ENCODE results near the gene MIF. TPM values are rescaled to one million over a fixed set of nuclear protein-coding genes. Genes with fewer than 3 reads are reported as not detected.
A peak's percentile ranks its signal among the peaks of the same experiment; 100 is the strongest.

The MIF gene
- total RNA-seq = 100 to 1,000 TPM in 2 of 4 donors, 10 to 100 TPM in 2; 77.1 to 189 (median 124) TPM

DNA sequence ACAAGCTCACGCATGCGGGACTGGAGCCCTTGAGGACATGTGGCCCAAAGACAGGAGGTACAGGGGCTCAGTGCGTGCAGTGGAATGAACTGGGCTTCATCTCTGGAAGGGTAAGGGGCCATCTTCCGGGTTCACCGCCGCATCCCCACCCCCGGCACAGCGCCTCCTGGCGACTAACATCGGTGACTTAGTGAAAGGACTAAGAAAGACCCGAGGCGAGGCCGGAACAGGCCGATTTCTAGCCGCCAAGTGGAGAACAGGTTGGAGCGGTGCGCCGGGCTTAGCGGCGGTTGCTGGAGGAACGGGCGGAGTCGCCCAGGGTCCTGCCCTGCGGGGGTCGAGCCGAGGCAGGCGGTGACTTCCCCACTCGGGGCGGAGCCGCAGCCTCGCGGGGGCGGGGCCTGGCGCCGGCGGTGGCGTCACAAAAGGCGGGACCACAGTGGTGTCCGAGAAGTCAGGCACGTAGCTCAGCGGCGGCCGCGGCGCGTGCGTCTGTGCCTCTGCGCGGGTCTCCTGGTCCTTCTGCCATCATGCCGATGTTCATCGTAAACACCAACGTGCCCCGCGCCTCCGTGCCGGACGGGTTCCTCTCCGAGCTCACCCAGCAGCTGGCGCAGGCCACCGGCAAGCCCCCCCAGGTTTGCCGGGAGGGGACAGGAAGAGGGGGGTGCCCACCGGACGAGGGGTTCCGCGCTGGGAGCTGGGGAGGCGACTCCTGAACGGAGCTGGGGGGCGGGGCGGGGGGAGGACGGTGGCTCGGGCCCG, at the start of gene MIF:
MIF (plus strand) TSS at position 439 of the 765 bp plus-strand sequence; CDS start at position 531, 92 bp downstream.
- H3K4me1 ChIP-seq = no peaks in the 10 kb centered on the region
- no peaks in the 10 kb centered on the region for H3K9me3 ChIP-seq
- H3K4me3 ChIP-seq = peak within 1 kb of the TSS; percentile 60 to 63
- no peaks in the 10 kb centered on the region for H3K27me3 ChIP-seq
- peak within 1 kb of the TSS; percentile 82 to 91 for H3K27ac ChIP-seq
- no peaks in the 10 kb centered on the region for H3K36me3 ChIP-seq
- peak; percentile 95 to 97 for TF ChIP-seq POLR2A (IDR thresholded peaks at IDR 0.05)
- TF ChIP-seq, protein P1, sequence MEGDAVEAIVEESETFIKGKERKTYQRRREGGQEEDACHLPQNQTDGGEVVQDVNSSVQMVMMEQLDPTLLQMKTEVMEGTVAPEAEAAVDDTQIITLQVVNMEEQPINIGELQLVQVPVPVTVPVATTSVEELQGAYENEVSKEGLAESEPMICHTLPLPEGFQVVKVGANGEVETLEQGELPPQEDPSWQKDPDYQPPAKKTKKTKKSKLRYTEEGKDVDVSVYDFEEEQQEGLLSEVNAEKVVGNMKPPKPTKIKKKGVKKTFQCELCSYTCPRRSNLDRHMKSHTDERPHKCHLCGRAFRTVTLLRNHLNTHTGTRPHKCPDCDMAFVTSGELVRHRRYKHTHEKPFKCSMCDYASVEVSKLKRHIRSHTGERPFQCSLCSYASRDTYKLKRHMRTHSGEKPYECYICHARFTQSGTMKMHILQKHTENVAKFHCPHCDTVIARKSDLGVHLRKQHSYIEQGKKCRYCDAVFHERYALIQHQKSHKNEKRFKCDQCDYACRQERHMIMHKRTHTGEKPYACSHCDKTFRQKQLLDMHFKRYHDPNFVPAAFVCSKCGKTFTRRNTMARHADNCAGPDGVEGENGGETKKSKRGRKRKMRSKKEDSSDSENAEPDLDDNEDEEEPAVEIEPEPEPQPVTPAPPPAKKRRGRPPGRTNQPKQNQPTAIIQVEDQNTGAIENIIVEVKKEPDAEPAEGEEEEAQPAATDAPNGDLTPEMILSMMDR (IDR thresholded peaks at IDR 0.05) = peak; percentile 48 to 73 (median 64)
- DNase-seq = peak; percentile 92 to 96
- intact Hi-C loops (cut with DNase I; ENCODE audit: low total_unique reads) = no loop called here

GRCh38 chr22:23844739-23845202, 49.4 kb upstream of the MIF start:
- H3K4me1 ChIP-seq = no peaks in the 10 kb centered on the region
- no peaks in the 10 kb centered on the region for H3K27me3 ChIP-seq
- TF ChIP-seq POLR2A (IDR thresholded peaks at IDR 0.05) = no peak
- TF ChIP-seq, protein P1 (IDR thresholded peaks at IDR 0.05) = no peak
- no peak for DNase-seq
- intact Hi-C loops (cut with DNase I; ENCODE audit: low total_unique reads) = loop anchor here (5.0 to 10.0 kb wide), 2 partner anchors 77 to 300 kb away; partner anchors contain the start of gene CHCHD10
- H3K4me3 ChIP-seq = no peak overlapping the region
- H3K27ac ChIP-seq = no peak overlapping the region
- H3K36me3 ChIP-seq = no peaks in the 10 kb centered on the region
- no peaks in the 10 kb centered on the region for H3K9me3 ChIP-seq

GRCh38 chr22:23845265-23846080, 48.7 kb upstream of the MIF start:
- H3K4me3 ChIP-seq = no peak overlapping the region
- H3K27me3 ChIP-seq = no peaks in the 10 kb centered on the region
- intact Hi-C loops (cut with DNase I; ENCODE audit: low total_unique reads) = loop anchor here (5.0 to 10.0 kb wide), 2 partner anchors 78 to 301 kb away; partner anchors contain the start of gene CHCHD10
- no peak overlapping the region for H3K27ac ChIP-seq
- no peaks in the 10 kb centered on the region for H3K36me3 ChIP-seq
- TF ChIP-seq POLR2A (IDR thresholded peaks at IDR 0.05) = no peak
- H3K4me1 ChIP-seq = no peaks in the 10 kb centered on the region
- DNase-seq = no peak
- no peaks in the 10 kb centered on the region for H3K9me3 ChIP-seq

GRCh38 chr22:23846081-23846469, 48.1 kb upstream of the MIF start:
- Histone ChIP-seq H3K36me3 (no peaks in the 10 kb centered on the region), H3K27me3 (no peaks in the 10 kb centered on the region), H3K4me1 (no peaks in the 10 kb centered on the region), H3K9me3 (no peaks in the 10 kb centered on the region), H3K4me3 (no peak overlapping the region), H3K27ac (peak overlapping the region; percentile 35 to 48)
- no peak for TF ChIP-seq POLR2A (IDR thresholded peaks at IDR 0.05)
- TF ChIP-seq, protein P1 (IDR thresholded peaks at IDR 0.05) = no peak
- intact Hi-C loops (cut with DNase I; ENCODE audit: low total_unique reads) = loop anchor here (5.0 to 10.0 kb wide), 2 partner anchors 79 to 301 kb away; partner anchors contain the start of gene CHCHD10
- DNase-seq = no peak

- H3K4me3 ChIP-seq = no peak overlapping the region
- intact Hi-C loops (cut with DNase I; ENCODE audit: low total_unique reads) = loop anchor here (5.0 to 10.0 kb wide), 2 partner anchors 80 to 303 kb away; partner anchors contain the start of gene CHCHD10
- H3K4me1 ChIP-seq = no peaks in the 10 kb centered on the region
- DNase-seq = no peak
- no peaks in the 10 kb centered on the region for H3K9me3 ChIP-seq
- TF ChIP-seq, protein P1 (IDR thresholded peaks at IDR 0.05) = no peak
- no peak for TF ChIP-seq POLR2A (IDR thresholded peaks at IDR 0.05)
- H3K36me3 ChIP-seq = no peaks in the 10 kb centered on the region
- peak overlapping the region; percentile 35 to 48 for H3K27ac ChIP-seq
- H3K27me3 ChIP-seq = no peaks in the 10 kb centered on the region
Observed at GRCh38 chr22:23847310-23847920, 46.8 kb upstream of the MIF start.
